Skeletal muscle cell (primary cell): ENCODE measurements around the gene ZBTB8A.
"Not testable (repeated sequence)": the region's sequence is repeated elsewhere in the genome, so short reads cannot be mapped to it uniquely, and the experiment has no call there.

ENCODE experiments used
- DNase-seq: peaks from one replicate; pipeline ENCODE4 v3.0.0-alpha.2; 2010; ENCODE audit warnings: low read depth
- H3K4me3 ChIP-seq: 2 replicates; pipeline ENCODE4 v1.5.1; 2011; ENCODE audit warnings: low read depth, mild to moderate bottlenecking, control low read depth, low read length, moderate library complexity

Gene ZBTB8A

GRCh38 chr1:32533792-32534327 is 5.4 kb upstream of the ZBTB8A start:
- H3K4me3 ChIP-seq = no peak overlapping the region
- no peak for DNase-seq

- no peak overlapping the region for H3K4me3 ChIP-seq
- no peak for DNase-seq
Observed at GRCh38 chr1:32536117-32536516, 3.1 kb upstream of the ZBTB8A start.

- no peak for DNase-seq
- no peak overlapping the region for H3K4me3 ChIP-seq
Observed at GRCh38 chr1:32536764-32537163, 2.5 kb upstream of the ZBTB8A start.

GRCh38 chr1:32539584-32540571 is 651 bp downstream of the ZBTB8A start:
- DNase-seq = no peak

GRCh38 chr1:32540605-32541004 is 1.4 kb downstream of the ZBTB8A start:
- peak overlapping the region; percentile 64 for H3K4me3 ChIP-seq
- no peak for DNase-seq

More at GRCh38 chr1:32539584-32540571, 651 bp downstream of the ZBTB8A start:
- H3K4me3 ChIP-seq = peak overlapping the region; percentile 64

- H3K4me3 ChIP-seq = no peak overlapping the region
- no peak for DNase-seq
Observed at GRCh38 chr1:32541064-32541566, 1.9 kb downstream of the ZBTB8A start.

GRCh38 chr1:32546611-32547010 is 7.4 kb downstream of the ZBTB8A start:
- H3K4me3 ChIP-seq = no peak overlapping the region
- DNase-seq = no peak

- H3K4me3 ChIP-seq = no peak overlapping the region
- DNase-seq = no peak
Observed at GRCh38 chr1:32549616-32550015, 10.4 kb downstream of the ZBTB8A start.

- no peak for DNase-seq
Observed at GRCh38 chr1:32554288-32554687, 15.1 kb downstream of the ZBTB8A start.

GRCh38 chr1:32557035-32557434 is 17.8 kb downstream of the ZBTB8A start:
- not testable (repeated sequence) for H3K4me3 ChIP-seq, DNase-seq

More at GRCh38 chr1:32554288-32554687, 15.1 kb downstream of the ZBTB8A start:
- H3K4me3 ChIP-seq = no peak overlapping the region

GRCh38 chr1:32557812-32558211 is 18.6 kb downstream of the ZBTB8A start:
- H3K4me3 ChIP-seq = no peak overlapping the region
- DNase-seq = no peak

- DNase-seq = no peak
- H3K4me3 ChIP-seq = no peak overlapping the region
Observed at GRCh38 chr1:32568929-32569328, 29.7 kb downstream of the ZBTB8A start.

- H3K4me3 ChIP-seq = no peak overlapping the region
- no peak for DNase-seq
Observed at GRCh38 chr1:32580348-32581017, 41.3 kb downstream of the ZBTB8A start.

- peak; percentile 28 for DNase-seq
- H3K4me3 ChIP-seq = no peak overlapping the region
Observed at GRCh38 chr1:32592943-32593342, 53.7 kb downstream of the ZBTB8A start.

GRCh38 chr1:32600034-32600433 is 60.8 kb downstream of the ZBTB8A start:
- H3K4me3 ChIP-seq = no peak overlapping the region

GRCh38 chr1:32605711-32606424 is 66.6 kb downstream of the ZBTB8A start:
- no peak for DNase-seq
- H3K4me3 ChIP-seq = no peak overlapping the region

More at GRCh38 chr1:32600034-32600433, 60.8 kb downstream of the ZBTB8A start:
- no peak for DNase-seq

- DNase-seq = no peak
- no peak overlapping the region for H3K4me3 ChIP-seq
Observed at GRCh38 chr1:32606565-32607371, 67.5 kb downstream of the ZBTB8A start.

GRCh38 chr1:32609180-32609579 is 70.0 kb downstream of the ZBTB8A start:
- no peak for DNase-seq
- H3K4me3 ChIP-seq = no peak overlapping the region

GRCh38 chr1:32611859-32612188 is 72.6 kb downstream of the ZBTB8A start:
- H3K4me3 ChIP-seq = peak overlapping the region; percentile 47
- DNase-seq = no peak
